Fibroblast of skin of right quadriceps (primary cell): ENCODE data around the gene CTNNA2.
A peak's percentile ranks its signal among the peaks of the same experiment; 100 is the strongest.

Experiments used
- DNase-seq: peaks from one replicate; pipeline ENCODE4 v3.0.0-alpha.2; 2013

Gene CTNNA2

DNA sequence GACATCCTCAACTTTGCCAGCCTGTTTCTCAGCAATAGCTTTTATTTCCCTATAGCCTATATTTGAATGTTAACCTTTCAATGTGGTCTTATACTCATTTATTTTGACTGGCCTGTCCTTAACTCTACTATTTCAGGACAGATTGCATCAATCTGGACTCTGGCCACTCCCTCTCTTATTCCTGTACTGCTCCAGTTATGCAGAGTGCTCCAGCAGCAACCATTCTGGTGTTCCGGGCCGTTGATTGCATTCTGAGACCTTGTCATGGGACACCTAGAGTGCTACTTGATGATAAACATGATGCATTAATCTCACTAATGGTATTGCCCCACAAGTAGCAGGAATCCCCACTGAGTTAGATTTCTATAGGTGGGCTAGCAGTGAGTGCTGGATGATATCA lies 428.3 kb downstream of the CTNNA2 start:
- no peak for DNase-seq

DNA sequence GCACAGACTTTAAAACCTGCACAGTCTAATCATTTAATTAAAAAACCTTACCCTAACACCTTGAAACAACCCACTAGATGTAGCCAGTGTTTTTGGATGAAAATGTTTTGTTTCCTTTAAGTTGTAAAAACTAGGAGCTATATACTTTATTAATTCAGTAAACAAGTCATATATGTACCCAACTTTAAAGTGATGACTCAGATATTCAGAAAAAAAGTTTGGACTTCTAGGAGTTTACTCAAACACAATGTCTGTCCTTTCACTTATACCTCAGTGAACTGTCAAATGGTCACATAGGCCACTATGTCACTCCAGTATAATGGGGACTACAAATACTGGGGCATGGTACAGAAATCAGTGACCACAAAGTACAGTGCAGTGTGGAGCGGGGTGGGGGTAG lies 431.4 kb downstream of the CTNNA2 start:
- DNase-seq: no peak

DNA sequence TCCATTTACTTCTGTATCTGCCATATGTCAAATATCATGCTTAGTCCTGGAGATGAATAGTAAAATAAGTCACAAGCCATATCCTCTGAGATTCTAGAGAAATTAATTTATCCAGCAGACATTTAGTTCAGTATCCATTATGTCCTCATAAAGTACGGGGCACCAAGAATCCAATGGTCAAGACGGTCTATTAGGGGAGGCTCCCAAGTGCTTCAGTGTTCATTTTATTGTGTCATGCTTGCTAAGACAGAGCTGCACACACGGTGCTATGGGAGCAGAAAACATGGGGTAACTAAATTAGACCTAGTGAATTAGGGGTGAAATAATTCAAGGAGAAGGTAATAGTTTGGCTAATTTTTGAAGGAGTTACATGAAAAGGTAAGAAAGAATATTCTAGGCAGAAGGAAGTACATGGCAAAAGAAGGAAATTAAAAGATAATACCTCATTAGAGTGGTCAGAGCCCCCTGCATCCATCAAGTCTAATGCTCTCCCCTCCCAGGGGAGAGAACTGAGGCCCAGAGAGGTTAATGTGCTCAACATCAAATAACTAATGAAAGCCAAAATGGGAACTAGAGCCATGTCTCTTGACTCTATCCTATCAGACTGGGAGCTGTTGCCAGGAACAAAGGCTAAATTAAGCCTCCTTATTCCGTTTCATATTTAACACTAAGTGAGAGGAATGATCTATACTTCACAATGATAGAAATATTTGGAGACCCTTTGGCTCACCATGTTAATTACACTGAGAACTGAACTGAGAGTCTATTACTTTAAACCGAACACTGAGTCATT lies 433.0 kb downstream of the CTNNA2 start:
- DNase-seq: no peak

DNA sequence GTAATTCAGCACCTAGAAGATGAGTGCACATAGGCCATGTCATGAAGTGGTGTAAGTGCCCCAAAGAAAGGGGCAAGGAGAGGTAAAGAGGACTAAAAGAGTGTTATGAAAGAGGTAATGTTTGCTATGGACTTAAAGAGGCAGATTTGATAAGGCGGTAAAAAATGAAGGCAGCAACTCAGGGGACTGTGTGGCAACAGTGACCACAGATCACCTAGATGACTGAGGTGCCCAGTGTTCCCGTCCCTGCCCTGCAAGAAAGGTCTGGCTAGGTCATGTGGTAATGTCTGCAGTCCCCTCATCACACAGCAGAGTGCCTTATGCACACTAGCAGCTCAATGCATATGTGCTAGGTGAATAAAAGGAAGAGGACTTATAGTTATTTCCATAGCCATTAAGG lies 434.9 kb downstream of the CTNNA2 start:
- DNase-seq: no peak

DNA sequence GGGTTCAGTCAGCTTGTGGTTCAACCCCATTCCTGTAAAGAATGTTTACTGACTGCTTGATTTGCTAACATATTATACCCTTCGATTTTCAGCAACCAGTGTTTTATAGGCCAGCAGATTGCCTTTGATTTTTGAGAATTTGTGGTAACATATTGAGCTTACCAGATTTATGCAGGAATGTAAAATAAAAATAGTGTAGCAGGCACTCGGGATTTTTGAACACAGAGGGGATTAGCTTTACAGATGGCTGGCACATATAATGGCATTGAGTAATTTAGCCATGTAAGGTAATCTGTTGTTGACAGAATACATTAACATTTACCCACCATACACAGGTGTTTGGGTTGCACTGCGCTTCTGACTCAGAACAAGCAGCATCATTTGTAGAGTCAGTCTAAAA lies 437.7 kb downstream of the CTNNA2 start:
- no peak for DNase-seq

DNA sequence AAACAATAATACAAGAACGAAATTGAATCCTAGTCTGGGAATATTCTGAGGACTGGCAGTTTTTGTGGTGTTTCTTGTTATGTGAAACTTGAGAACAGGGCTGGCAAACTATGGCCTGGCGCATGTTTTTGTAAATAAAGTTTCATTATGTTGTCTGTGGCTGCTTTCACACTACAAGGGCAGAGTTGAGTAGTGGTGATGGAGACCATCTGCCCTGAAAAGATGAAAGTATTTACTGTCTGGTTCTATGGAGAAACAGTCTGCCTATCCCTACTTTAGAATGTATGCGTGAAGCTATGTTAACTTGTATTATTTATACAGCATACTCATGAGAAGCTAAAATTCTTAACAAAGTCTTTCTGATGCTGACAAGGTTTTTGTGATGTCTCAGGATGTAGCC lies 439.8 kb downstream of the CTNNA2 start:
- DNase-seq: no peak

DNA sequence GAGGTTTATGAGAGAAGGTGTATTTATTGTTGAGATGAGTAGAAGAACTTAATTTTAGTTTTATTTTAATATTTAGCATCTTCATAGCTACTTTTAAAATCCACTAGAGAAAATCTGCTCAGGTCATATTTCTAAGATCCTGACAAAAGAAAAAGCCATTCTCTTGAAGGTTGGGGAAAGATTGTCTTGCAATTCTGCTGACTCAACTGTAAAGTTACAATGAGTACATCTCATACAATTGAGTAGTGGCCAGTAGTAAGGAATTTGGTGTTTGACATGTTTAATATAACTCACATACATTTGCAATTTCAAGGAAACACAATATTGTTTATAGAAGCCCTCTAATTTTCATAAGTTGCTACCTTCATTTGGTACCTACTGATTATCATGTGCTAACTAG lies 447.2 kb downstream of the CTNNA2 start:
- no peak for DNase-seq

DNA sequence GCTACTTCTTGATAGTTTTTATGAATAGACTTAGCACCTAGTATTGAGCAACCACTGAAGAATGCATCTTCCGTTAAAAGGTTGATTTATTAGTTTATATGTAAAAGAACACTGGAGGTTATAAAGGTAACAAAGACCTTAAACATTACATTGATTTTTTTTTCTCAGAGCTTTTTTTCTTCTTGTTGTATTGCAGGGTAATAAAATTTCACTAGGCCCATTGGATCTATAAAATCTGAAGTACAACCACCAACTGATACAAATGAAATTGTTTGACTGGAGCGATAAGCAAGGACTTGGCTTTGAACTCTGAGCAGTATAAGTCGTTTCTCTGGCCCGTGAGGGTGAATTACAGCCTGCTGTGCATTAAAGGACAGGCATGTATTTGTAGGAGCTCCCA lies 447.7 kb downstream of the CTNNA2 start:
- no peak for DNase-seq

DNA sequence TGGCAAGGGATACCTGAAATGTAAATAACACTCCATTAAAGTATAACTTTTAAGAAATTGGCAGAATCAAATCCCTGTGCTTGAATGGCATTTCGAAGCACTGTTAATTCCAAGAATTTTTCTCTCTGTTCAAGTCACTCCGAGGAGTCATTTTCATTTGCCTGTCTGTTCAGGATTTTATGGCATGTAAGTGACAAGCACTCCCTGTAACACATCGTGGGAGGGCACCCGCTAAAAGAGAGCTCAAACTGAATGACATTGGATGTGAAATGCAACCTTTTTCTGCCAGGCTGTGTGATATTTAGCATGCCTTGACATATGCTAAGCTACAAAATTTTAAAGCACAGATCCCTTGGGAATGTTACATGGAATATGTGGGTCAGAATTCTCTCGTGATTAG lies 452.1 kb downstream of the CTNNA2 start:
- no peak for DNase-seq

DNA sequence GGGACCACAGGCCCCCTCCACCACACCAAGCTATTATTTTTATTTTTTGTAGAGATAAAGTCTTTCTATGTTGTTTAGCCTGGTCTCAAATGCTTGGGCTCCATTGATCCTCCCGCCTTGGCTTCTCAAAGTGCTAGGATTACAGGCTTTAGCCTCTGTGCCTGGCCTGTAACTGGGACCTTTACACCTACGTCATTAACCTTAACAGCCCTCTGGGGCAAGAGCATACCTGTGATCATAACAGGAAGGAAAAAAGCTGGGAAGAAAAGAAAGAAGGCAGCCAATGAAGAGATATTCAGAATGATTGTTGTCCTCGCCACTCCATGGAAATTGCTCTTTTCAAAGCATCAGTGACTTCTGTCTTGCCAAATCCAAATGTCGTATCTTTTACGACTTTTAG lies 453.5 kb downstream of the CTNNA2 start:
- DNase-seq: no peak

DNA sequence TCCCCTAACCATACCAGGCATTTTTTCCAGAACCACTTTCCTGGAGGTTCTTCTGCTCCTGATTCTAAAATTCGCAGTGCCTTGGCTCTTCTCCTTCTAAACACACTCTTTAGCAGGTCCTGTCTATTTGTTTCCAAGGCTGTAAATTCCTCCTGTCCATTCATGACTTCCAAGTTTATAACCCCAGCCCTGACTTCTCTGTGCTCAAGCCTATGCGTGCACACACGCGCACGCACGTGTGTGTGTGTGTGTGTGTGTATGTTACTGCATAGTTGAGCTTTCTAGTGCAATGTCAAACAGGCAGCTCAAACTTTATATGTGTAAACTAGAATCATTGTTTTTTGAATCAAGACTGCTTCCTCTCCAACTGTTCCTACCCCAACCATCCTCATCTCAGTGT lies 454.0 kb downstream of the CTNNA2 start:
- DNase-seq: no peak

DNA sequence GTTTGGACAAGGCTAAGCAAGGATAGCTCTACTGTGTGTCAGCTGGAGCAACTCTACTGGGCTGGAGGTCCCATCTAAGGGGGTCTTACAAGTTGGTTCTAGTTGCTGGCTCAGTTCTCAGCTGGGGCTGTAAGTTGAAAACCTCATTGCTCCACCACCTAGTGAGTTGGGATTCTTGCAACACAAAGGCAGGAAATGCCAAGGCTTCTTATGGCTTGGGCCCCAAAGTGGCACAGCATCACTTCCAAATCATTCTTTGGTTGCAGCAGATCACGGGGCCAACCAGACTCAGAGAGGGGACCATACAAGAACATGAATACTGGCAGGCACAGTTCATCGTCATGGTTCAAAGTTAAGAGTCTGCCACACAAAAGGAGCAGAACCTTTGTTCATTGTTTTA lies 459.0 kb downstream of the CTNNA2 start:
- DNase-seq: peak; percentile 32

DNA sequence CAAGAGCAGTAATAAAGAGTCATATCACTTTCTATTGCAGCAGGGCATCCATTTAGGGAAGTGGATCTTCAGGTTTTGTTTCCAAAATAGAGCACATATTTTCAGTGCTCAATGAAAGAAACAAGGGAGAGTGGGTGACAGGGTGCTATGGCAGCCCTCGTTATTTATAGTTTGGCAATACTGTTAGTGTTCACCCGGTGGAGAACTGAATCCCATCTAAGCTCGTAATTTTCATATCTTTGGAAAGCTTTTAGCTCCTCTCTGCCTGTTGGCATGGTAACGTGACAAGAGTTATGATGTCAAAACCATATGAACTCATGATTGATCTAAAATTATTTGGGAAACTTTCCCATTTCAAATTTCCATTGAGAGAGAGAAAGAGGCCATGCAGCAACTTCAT lies 459.8 kb downstream of the CTNNA2 start:
- no peak for DNase-seq

DNA sequence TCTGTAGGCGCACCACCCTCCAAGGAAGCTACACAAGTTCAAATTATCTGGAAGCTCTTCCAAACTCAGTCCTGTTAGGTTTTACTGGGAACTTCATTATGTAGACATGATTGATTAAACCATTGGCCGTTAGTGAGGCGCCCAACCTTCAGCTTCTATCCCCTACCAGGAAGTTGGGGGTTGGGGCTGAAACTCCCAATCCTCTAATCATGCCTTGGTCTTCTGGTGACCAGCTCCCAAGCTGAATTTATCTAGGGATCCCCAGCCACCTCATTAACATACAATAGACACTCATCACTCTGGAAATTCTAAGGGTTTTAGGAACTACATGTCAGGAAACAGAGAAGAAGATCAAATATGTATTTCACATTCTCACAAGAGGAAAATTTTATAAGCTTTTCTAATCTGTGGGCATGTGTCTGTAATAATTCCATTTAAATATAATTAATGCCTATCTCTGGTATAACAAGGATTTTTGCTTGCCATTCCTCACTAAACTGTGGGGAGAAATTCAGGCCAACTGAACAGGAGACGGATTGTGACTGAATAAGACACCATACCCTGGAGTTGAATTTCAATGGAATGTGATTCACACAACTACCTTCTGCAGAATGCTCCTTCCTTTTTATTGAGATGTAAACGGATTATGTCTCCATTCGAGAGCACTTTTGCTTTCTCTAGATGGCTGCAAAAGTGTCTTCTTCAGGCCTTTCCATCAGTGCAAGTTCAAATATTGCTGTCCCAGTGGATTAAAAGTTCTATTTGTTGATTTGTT lies 463.1 kb downstream of the CTNNA2 start:
- DNase-seq: no peak

DNA sequence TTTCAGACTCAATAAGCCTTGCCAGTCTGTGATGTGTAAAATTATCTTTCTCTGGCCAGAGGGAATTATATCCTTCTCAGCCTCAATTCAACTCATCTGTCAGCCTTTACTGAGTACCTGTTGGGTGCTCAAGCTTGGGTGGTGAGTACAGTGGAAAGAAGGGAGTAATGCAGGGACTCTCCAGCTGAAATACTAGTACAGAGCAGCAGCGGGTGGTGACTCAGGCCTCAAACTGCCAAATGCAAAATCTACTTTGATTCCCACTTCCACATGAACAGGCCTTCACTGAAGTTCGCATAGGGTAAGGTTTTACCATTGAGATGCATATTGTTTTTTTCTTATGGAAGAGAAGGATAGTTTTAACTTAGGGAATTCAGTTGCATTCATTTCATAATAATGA lies 464.9 kb downstream of the CTNNA2 start:
- DNase-seq: no peak

DNA sequence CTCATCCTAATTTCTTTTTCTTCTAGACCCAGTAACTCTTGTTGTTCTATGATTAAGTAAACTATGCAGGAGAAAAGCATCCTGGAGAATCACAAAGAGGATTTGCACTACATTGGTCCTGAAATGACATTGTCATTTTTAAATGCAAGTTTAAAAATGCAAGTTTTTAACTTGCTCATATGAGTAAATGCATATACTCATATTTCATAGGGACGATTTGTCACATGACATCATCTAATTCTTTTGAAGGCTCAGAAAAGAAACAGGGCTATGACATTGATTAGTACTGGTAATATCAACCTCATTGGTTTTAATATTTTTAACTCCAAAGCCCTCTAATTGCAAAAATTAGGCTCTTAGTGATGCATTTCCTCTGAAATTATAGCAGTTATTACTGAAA lies 467.3 kb downstream of the CTNNA2 start:
- no peak for DNase-seq

DNA sequence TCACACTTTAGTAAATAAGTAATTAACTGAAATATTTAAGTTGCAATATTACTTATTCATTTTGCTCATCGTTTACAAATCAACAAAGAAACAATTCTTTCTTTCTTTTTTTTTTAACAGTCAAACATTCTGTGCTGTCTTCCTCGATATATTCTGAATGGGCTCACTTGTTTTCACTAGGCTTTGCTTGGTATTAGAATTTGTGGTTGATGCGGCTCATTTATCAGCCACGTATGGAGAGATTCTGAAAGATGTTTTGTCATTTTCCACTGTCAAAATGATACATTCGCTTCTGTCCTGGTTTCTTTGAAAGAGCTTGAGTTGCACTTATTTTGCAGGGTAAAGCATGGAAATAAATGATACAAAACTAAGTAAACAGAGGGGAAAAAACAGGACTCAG lies 468.0 kb downstream of the CTNNA2 start:
- DNase-seq: no peak

DNA sequence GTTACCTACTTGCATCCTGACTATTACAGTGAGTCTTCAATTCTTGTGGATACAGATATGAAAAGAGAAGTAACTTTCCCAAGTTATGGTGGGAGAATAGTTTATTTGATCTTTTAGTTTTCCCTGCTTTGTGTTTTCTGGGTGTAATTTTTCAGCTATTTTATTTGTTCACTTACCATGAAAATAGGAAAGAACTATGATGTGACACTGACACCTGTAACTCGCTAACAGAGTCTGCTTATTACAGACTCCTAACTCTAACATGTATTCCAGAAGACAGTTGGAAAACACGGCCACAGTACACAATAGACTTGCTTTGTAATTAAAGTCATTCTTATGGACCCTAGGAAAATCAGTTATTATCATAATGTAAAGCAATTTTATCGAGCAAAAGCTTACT lies 468.5 kb downstream of the CTNNA2 start:
- no peak for DNase-seq

DNA sequence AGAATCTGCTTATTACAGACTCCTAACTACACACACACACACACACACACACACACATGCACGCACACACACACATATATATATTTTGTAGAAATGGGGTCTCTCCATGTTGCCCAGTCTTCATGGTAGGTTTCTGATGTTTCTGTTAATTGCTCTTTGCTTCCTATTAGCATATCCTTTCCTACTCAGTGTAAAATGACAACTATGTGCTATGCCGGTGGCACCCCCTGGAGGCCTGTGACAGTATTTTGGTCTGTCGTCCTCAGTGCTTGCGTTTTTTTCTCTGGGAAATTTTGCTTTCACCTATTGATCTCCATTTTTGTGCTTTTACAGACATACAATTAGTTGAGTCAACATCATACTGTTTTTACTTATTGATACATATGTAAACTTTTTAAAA lies 469.6 kb downstream of the CTNNA2 start:
- DNase-seq: no peak

DNA sequence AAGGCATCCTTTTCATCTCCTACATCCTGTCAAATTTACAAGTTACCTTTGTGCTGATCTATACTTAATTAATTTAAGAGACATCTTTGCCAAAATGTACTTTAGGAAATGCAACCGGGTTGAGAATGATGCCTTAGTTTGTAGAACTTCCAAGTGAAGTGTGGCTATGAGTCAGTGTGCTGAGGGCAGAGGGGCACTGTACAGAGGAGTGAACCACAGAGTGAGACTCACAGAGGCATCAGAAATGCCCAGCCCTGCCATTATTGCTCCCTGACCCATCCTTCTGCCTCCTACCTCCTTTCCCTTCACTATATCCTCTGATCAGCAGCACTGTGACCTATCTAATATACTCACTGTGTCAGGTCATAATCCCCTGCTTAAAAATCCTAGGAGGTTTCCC lies 471.6 kb downstream of the CTNNA2 start:
- no peak for DNase-seq

DNA sequence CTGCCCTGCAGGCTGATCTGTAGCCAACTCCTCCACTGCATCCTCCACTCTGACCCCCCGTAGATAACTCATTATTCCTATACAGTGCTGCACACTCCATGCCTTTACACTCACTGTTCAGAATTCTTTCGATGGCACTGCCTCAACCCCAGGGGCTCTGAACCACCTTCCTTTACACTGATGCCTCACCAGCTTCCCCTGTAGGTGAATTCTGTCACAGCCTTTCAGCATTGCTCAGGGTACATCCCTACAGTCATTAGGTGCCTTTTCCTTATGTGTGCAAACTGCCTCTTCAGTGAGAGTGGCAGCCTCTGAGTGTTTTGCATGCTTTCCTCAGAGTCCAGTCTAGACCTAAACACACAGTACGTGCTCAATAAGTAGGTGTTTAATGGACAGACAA lies 472.3 kb downstream of the CTNNA2 start:
- DNase-seq: no peak

DNA sequence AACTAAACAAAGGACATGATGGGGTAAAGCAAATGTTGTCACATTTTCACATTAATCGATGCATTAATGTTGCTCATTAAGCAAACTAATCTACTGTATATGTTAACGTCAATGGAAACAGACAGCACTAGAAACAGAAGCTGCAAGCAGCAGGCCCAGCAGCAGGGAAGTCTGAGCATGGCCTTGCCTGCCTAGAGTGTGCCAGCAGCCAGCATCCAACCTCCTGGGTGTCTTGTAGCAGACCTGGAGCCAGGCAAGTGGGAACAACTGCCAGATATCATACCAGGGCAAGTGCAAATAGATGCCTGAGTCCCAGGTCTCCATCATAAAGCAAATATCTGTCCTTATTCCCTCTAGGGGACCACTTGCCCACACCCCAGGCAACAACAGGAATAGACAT lies 472.7 kb downstream of the CTNNA2 start:
- DNase-seq: no peak

DNA sequence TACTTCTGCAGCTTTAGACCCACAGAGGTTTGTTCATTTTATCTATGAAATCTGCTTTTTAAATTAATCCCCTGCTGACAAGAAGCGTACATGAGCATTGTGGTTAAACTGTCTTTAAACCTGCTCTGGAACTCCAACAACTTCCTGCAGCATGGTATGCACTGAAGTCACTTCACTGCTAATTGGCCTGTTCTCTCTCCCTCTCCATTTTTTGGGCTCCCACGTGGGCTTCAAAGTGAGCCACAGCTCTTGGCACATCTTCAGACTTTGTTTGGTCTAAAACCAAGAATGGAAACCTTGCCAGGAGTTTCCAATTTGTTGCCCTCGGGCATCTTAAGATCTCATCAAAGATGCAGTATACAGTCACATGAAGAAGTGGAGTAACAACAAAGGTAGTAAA lies 480.3 kb downstream of the CTNNA2 start:
- DNase-seq: peak; percentile 83

DNA sequence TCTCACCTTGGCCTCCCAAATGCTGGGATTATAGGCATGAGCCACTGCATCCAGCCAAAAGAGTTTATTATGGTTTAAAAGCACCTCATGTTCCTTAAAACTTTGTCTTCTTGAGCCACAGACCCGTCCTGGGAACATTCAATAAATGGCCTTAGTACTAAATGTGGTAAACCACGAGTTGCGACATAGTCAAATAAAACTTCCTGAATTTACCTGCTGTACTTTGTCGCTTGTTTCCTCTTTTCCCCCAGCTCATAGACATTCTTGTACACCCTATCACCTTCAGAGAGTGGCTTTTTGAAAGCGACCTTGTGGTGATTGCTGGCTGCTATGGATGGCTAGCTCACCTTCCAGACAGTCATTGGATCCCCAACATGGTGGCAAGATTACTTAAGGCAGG lies 481.3 kb downstream of the CTNNA2 start:
- DNase-seq: peak; percentile 28

DNA sequence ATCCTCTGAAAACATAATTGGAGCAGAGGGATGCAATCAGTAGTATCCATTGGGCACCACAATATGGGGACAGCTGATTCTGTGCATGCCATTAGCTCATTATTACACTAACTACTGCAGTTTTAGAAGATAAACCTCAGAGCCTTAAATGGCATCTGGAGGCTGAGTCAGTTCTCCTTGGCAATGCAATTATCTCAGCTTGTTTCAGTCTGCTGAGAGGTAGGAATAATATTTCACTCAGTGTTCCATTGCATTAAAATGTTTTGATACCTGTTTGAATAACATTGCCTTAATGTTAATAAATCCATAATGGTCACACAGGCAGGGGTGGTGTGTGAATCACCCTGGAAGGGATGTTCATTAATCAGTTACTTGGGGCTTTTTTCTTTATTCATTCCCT lies 482.1 kb downstream of the CTNNA2 start:
- peak; percentile 19 for DNase-seq
